HG03354 (cell line): ENCODE measurements around the gene ZFY.
"Not testable (repeated sequence)": the region's sequence is repeated elsewhere in the genome, so short reads cannot be mapped to it uniquely, and the experiment has no call there.

Source experiments
- ATAC-seq: cut with Tn5 transposase; IDR thresholded peaks from one replicate; pipeline ENCODE4 v1.9.1; 2021; ENCODE audit warnings: mild to moderate bottlenecking; ENCODE audit not compliant: unreplicated experiment, poor library complexity, severe bottlenecking

ZFY gene

GRCh38 chrY:2969561-2969960 is 34.4 kb downstream of the ZFY start:
- no peak for ATAC-seq

GRCh38 chrY:2972708-2973107 is 37.5 kb downstream of the ZFY start:
- no peak for ATAC-seq

DNA sequence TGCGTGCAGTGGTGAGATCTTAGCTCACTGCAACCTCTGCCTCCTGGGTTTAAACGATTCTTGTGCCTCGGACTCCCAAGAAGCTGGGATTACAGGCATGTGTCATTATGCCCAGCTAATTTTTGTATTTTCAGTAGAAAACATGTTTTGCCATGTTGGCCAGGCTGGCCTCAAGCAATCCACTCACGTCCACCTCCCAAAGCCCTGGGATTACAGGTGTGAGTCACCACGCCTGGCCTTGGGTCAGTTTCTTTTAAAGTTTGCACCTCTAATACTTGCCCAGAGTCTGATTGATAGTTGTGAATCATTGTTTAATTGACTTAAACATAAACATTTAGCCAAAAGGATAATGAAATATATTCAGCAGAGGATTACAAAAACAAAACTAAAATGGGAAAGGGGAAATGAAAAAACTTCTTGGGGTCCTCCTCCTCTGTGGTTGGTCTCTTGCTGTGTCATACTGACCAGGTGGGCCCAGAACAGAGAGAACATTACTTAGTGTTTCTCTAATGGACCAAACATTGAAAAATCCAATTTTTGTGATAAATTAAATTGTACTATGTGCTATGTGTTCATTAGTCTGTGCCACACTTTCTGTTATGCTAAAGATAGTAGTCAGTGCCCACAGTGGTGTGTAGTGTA is 38.0 kb downstream of the ZFY start:
- ATAC-seq = no peak

GRCh38 chrY:2979283-2979682 is 44.1 kb downstream of the ZFY start:
- no peak for ATAC-seq

GRCh38 chrY:2984491-2984890 is 49.3 kb downstream of the ZFY start:
- no peak for ATAC-seq

DNA sequence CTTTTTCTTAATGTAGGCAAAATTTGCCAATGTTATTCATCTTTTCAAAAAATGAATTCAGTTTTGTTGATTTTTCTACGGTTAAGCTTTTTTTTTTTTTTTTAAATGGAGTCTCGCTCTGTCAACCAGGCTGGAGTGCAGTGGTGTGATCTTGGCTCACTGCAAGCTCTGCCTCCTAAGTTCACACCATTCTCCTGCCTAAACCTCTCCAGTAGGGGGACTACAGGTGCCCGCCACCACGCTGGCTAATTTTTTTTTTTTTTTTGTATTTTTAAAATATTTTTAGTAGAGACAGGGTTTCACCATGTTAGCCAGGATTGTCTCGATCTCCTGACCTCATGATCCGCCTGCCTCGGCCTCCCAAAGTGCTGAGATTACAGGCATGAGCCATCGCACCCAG is 52.0 kb downstream of the ZFY start:
- ATAC-seq = not testable (repeated sequence)

- not testable (repeated sequence) for ATAC-seq
These were observed 62.2 kb downstream of the ZFY start for GRCh38 chrY:2997369-2997768.

DNA sequence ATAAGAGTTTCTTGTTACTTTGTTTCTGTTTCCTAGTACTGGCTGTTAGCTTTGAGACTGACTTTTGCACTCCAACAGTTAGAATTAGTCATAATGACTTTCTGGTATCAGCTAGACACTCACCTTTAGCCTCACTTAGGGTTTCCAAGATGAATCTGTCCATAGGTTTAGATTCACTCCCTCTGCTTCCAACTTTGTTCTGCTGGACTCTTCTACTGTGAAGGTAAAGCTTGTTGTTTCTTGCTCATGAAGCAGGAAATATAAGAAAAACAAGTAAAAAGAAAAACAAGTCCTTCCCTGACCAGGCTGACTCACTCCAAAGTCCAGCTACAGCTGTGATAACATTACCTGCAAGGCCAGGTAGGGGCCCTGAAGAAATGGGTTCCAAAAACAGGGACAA is 67.0 kb downstream of the ZFY start:
- no peak for ATAC-seq

GRCh38 chrY:3002680-3003515 is 67.7 kb downstream of the ZFY start:
- no peak for ATAC-seq

GRCh38 chrY:3003516-3003830 is 68.3 kb downstream of the ZFY start:
- no peak for ATAC-seq

- ATAC-seq = no peak
These were observed 68.7 kb downstream of the ZFY start for GRCh38 chrY:3003846-3004245.

DNA sequence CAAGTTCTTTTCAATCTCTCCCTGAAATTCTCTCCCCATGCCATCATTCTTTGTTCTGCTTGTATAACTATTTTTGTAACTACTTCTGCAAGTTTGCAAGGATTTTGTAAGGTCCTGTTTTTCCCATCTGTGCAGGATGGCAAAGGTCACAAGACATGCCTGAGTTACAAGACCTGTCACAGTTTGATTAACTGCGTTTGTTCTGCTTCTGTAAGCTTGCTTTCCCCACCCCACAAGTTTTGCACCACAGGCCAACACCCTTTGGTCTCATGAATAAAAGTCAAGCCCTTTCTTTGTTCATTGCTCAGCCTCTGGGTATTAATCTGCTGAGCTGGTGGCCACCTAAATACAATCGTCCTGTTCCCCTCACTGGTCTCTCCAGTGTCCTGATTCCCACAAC is 70.8 kb downstream of the ZFY start:
- not testable (repeated sequence) for ATAC-seq

DNA sequence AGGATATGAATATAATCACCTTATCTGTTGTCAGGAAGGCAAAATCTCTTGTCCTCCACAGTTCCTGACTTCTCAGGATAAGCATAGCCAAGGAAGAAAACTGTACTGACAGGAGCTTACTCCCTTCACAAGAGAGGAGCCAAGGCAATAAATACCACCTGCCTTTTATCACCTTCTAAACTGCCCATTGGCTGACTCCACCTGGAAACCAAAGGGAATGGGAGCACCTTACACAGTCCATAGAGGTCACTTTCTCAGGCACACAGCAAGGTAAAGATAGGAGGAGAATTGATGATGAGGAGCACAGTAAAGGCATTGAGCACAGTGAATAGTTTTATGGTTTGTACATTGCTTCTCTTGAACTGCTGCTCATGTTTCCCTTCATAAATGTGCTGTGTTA is 72.8 kb downstream of the ZFY start:
- ATAC-seq = no peak

GRCh38 chrY:3012226-3012625 is 77.0 kb downstream of the ZFY start:
- ATAC-seq = no peak

- no peak for ATAC-seq
These were observed 81.4 kb downstream of the ZFY start for GRCh38 chrY:3016594-3016993.

DNA sequence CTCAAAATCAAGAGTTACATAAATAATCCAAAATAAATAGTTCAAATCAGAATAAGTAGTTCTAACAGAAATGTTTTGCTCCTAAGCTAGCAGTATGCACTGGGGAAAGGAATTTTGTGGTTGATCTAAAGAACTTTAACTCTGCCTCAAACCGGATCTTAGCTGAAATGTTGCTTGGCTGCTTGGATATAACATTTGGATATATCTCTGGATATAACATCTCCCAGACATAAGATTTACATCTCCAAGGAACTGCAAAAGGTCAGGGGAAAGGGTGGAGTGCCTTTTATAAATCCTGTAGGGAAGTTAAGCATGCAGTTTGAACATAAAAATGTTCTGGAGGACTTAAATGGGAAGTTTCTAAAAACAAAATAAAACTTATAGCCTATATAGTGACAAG is 83.4 kb downstream of the ZFY start:
- no peak for ATAC-seq

DNA sequence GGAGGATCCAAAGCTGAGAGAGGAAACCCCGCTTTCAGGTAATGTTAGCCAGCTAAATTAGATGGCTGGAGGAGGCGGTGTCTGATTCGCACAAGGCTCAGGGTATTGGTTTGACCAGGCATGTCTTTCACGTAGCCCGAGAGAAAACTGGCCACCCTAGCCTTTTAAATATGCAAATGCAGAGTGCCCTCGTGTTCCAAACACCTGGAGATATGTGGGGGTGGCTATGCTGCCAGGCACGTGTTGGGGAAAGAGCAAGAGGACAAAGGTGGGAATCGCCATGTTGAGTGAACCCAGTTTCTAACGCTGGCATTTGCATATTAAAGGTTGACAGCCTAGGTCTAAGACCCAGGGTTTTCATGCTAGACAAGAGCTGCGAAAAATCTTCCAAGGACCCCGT is 84.4 kb downstream of the ZFY start:
- ATAC-seq = no peak

DNA sequence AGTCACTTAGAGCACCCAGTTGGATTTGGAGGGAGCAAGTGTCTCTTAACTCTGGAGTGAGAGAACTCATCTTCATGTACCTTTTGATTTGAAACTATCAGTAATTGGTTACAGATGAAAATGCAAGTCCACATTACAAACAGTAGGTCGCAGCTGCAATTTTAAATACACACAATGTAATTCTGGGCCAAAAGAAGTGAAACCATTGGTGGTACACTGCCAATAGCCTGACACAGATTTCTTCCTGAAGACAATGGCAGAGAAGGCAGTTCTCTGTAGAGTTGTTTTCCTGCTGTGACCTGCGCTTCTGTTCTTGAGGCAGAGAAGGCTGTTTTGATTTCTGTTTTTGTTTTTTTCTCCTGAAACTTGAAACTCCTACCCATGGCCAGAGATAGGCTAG is 86.0 kb downstream of the ZFY start:
- ATAC-seq = no peak

DNA sequence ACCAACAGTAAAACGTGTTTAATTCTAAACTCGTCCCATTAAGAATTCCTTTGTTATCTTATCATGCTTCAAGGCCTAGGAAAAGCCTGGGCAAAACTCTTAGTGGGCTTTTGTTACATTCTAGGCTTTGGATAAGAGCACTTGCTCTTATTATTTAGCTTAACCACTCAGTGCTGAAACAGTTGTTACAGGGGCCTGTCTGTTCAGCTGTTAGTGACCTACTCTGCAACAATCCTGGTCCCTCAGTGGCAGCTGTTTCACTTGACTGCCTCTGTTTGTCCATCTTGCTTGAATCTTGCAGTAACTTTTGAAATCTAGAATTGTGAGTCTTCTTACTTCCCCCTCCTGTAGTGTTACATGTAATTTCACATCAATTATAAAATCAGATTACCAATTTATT is 88.4 kb downstream of the ZFY start:
- no peak for ATAC-seq

GRCh38 chrY:3025357-3025756 is 90.2 kb downstream of the ZFY start:
- no peak for ATAC-seq
